Right renal cortex interstitium (tissue), 3 donors: ENCODE measurements around the gene SPACA9. TPM values are rescaled to one million over a fixed set of nuclear protein-coding genes. Genes with fewer than 3 reads are reported as not detected.

Source experiments
- DNase-seq, 3 donors: peaks; one replicate each; pipeline ENCODE4 v3.0.0-alpha.2; 2013; ENCODE audit warnings: low read depth in 3 of 3, low spot score in 2 of 3
- polyA plus RNA-seq, 3 donors: library from polyadenylated mRNA; unstranded; fragments of 120-200 nt; gene quantifications; one replicate each; pipeline ENCODE4 v1.2.1, GENCODE V29; 2013; ENCODE audit not compliant: insufficient read length in 3 of 3

Gene SPACA9
- polyA plus RNA-seq, 3 donors = 8.4 to 9.3 (median 9.3) TPM

DNA sequence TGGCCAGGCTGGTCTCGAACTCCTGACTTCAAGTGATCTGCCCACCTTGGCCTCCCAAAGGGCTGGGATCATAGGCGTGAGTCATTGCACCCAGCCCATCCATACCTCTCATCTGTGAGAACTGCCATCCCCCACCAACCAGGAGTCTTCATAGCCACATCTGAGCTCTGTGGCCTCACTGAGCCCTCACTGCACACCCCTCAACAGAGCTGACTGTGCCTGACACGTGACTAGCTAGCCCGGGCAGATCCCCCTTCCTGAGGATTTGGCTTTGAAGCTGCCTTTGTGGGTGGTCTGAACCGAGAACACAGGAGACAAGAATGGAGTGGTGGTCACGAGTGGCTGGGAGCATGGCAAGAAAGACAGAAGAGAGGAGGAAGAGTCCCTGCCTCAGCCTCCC, 16.2 kb upstream of the SPACA9 start:
- no peak for DNase-seq

DNA sequence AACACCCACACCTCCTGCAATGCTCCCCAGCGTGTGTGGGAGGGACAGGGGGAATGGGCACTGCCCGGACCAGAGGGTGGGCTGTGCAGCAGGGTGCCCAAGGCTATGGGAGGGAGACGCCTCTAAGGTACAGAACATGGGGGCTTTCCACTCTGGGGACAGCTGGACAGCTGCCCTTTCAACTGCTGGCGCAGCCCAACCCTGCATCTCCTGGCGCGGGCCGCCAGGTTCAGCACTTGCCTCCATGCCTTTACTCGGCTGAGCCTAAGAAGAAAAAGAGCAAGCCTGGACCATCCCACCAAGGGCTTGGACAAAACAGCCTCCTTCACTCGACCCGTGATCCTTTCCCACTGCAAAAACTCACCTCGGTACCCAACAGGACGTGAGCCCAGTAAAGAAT, 15.6 kb upstream of the SPACA9 start:
- no peak for DNase-seq

DNA sequence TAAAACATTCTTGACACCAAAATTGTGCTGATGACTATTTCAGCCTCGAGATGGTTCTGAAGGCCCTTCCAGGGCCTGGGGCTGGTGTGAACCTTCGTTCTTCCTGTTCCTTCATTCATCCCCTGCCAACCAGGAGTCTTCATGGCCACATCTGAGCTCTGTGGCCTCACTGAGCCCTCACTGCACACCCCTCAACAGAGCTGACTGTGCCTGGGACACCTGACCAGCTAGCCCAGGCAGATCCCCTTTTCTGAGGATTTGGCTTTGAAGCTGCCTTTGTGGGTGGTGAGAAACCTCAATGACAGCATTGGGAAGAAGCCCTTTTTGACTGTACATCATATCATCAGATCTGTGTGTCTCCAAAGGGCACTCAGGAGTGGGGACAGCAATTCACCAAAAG, 14.4 kb upstream of the SPACA9 start:
- DNase-seq = no peak

DNA sequence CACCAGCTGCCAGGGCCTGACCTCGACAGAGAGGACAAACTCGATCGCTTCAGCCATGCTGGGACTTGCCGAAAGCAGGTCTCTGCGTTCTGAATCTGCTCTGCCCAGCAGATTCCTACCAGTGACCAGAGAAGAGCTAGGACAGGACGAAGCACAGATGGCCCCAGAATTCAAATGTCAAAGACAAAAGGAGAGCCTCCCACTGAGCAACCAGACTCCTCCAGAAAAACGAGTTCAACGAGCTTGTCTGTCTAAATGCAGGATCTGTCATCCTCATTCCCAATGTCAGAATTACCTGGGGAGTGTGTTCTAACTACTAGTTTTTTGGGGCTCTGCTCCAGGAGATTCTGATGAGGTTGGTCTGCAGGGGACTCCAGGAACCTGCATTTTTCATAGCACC, 14.0 kb upstream of the SPACA9 start:
- no peak for DNase-seq

DNA sequence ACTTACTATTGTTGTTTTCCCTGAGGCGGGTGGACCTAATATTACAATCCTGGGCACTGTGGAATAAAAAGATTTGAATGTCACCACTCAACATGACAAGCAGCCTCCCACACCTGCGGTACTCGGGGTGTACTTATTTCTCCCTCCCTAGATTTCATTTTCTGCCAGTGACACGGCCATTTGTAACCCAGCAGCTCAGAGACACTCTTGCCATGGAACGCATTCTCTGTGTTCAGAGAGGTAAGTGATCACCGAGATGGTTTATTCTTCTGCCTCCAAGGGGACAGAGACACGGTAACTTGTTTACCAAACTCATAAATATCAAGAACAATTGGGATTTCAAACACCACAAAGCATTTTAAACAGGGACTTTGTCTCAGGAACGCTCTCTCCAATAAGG, 11.8 kb upstream of the SPACA9 start:
- DNase-seq = no peak

DNA sequence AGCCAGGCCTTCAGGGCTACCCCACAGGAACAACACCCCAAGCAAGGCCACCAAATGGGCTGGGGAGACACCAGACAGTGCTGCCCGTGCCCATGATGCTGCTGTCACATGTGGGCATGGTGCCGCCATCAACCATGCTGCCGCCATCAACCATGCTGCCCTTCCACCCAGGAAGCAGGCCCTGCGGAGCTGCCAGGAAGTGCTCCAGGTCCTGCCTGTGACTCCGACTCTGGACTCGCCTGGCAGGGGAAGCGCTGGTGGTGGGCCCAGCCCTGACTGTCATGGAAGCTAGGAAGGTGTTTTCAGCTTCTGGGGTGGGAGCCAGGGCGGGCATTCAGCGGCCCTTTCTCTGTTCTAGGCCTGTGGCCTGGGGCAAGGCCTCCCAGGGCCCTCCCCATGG, 9.4 kb upstream of the SPACA9 start:
- no peak for DNase-seq

DNA sequence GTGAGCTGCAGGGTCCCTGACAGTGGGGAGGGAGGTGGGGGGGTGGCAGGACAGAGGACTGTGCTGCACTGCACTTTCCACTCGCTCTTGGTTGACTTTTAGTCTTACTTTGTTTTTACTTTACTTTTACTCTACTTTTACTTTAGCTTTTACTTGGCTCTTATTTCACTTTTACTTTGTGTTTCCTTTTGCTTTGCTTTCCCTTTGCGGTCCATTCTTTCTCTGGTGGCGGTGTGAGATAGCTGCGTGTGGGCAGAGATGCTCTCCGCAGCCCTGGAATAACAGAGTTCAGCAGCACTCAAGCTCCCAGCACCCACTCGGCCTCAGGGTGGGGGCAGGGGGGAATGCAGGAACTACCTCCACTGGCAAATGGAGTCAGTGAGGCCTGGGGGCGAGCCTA, 5.3 kb upstream of the SPACA9 start:
- no peak for DNase-seq

DNA sequence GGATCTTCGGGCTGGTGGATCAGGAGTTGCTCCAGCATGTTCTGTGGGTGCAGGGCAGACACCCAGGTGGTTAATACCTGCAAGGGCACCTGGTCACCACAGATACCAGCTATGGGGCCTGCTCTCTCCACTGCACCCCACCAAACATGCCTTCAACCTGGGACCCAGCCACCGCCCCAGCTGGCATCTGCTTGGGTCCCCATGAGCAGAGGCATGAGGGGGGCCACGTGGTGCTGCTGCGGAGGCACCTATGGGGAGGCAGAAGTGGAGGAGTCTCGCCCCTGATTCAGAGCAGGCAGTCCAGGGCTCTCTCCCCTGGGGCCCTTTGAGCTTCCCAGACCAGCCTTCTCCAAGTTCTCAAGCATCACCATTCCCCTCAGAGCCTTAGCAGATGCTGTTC, 3.5 kb upstream of the SPACA9 start:
- DNase-seq = no peak

DNA sequence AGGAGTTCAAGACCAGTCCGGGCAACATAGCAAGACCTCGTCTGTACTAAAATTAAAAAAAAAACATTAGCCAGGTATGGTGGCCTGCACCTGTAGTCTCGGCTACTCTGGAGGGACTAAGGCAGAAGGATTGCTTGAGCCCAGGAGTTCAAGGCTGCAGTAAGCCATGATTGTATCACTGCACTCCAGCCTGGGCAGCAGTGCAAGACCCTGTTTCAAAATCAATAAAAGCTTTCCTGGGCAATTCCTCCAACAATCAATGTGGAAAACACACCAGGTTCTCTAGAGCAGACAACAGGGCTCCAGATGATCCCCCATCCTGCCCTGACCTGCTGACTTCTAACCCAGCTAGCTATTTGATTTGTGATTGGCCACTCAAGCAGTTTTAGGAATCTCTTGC, 1.8 kb upstream of the SPACA9 start:
- DNase-seq = no peak

DNA sequence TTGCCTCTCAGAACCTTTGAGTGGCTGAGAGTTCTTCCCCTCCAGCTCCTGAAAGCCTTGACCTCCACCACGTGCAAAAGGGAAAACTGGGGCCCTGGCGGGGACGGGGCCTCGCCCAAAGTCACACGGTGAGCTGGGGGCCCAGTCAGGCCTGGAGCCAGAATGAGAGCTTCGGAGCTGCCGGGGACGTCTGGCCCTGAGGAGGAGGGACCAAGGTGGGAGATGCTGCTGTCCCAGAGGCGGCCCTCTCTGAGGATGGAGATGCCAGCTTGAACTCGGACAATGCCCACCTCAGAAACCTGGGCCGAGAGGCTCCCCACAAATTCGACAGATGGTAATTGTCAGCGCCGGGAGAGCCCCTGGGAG, 1.3 kb upstream of the SPACA9 start:
- DNase-seq = no peak

DNA sequence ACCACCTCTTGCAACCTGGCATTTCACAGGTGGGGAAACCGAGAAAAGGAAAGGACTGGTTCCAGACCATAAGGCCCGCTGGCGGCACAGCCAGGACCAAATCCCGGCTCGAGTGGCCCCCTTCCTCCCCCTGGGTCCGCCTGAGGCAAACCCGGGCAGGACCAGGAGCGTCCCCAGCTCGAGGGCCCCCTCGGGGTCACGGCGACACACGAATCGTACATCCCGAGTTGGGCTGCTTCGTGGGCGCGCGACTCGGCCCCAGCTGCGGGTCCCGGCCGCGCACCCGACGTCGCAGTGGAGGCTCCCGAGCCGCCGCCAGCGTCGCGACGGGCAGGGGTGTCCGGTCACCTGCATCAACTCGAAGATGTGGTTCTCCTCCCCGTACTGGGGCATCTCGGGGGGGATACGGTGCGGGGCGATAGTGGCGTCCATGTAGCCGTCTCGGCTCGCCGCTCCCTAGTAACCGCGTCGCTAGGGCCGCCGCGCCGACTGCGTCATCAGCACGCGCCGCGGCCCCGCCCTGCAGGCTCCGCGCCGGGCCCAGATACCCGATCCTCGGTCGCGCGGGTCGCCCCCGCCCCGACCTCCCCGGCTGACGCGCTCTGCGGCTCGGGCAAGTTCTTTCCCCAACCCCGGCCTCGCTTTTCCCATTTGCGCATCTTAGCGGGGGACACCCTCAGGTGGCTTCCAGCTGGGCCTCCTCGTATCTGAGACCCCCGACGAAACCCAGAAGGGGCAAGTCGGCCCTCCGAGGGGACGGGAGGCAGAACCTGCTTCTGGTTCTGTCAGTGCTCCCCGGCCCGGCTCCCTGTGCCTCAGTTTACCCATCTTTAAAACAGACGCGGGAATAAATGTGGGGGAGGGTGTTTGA, 639 bp upstream of the SPACA9 start, which contains the start of gene AK8:
AK8 (minus strand) TSS at position 461 of the 871 bp plus-strand sequence; CDS start at position 432, 29 bp downstream.
- DNase-seq = peak; percentile 41 to 54 (median 47)

DNA sequence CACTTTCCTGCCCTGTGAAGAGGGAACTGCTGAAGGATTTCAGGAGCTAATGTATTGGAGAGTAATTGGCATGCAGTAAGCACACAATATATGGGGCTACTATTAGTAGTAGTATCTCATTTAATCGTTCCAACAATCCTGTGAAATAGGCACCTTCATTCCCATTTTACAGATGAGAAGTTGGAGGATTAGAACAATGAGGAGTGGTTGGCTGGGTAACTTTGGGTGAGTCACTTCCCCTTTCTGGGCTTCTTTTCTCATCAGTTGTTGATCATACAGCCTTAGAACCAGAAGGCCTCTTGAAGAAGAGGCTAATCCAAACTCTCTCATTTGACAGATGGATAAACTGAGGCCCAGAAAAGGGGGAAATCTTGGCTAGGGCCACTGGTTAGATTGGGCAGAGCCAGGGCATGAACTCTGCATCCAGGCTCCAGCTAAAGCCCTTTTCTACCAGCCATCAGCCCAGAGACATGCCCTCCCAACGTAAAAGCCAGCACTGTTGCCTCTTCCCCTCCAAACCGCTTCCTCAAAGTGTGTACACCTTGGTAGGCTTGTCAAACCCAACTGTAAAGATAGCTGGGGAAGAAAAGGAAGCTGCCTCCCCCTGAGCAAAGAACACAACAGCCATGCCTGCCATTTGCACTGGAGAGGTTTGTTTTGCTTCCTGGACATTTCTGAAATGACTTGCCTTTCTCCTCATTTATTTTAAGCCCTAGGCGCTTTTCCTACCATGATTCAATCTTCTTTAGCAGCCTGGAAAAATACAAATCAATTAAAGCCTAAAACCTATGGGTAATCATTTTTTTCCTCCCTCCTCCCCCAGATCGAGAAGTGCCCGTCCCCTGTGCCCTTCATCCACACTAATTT, 992 bp downstream of the SPACA9 start:
- no peak for DNase-seq

DNA sequence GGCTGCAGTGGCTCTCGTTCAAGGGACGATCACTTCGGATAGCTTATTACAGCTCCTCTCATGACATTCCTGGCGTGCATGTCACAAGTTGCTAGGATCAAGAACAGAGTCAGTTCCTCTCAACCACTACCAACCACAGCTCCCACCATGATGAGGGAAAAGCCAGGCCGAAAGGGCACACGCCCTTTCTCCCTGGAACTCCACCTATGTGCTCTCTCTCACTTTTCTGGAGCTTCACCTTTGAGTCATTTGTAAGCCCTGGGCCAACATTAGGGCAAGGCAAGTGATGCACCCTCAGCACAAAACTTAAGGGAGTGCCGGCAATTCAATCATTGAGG, 1.6 kb downstream of the SPACA9 start:
- no peak for DNase-seq

DNA sequence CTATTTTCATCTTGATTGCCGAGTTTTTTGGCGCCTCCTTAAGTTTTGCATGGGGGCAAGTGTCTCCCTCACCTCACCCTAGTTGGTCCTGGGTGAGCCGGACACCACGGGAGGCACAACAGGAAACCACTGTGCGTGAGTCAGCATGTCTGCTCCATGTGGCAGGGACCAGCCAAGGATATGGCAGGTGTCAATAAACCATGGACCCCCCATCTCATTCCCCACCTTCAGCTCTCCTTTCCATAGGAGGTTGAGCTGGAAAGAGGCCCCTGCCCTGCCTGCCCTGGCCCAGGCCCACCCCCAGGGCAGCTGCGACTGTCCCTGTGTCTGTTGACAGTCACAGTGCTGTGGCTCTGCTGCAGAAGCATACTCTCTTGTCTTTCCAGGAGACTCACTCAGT, 3.1 kb downstream of the SPACA9 start:
- DNase-seq = no peak

DNA sequence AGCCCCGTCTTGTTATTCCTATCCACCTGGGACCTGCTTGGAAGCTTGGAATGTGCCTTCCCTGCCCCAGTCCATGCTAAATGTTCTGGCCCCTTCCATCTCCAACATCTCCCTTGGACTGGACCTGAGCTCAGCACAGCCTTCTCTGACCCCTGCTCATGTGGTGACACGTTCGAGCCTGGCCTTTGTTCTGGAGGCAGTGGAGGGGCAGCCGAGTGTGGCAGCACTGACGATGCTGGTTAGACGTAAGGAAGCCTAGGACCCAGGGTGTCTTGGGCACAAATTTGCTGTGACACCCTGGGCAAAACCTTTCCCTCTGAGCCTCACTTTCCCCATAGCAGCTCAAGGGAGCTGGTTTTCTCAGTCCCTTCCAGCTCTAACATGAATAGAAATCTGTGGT, 3.9 kb downstream of the SPACA9 start:
- DNase-seq = no peak

DNA sequence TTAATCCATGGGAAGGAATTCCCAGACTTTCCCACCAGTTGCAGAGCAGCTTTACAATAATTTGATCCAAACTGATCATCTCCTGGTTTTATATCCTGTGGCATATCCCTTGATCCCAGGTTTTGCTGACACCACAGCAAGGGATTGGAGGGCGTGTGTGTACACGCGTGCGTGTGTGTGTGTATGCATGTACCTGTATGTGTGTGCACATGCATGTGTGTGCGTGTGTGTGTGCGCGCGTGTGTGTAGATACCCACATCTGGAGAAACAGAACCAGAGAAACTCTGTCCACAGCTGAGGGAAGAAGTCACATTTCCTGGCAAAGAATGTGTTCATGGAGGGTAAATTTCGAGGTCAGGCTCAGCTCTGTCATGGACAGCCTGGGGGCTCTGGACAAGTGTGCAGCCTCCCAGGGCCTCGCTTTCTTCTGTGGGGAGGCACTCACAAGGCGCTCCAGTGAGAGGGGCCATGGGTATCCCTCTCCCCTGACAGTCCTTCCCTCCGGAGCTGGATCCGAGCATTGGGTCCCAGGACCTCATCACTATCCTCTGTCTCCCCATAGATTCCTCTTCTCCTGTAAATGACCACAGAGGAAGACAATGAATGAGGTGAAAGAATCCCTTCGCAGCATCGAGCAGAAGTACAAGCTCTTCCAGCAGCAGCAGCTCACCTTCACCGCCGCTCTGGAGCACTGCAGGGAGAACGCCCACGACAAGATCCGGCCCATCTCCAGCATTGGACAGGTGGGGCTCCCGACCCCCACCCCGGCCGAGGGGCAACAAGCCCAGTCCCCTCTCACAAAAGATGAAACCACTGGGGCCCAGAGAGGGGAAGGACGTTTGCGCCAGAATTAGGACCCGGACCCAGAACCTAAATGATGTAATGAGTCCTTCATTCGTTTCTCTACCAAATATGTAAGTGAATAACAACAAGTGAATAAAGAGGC, 4.9 kb downstream of the SPACA9 start:
- DNase-seq = no peak

DNA sequence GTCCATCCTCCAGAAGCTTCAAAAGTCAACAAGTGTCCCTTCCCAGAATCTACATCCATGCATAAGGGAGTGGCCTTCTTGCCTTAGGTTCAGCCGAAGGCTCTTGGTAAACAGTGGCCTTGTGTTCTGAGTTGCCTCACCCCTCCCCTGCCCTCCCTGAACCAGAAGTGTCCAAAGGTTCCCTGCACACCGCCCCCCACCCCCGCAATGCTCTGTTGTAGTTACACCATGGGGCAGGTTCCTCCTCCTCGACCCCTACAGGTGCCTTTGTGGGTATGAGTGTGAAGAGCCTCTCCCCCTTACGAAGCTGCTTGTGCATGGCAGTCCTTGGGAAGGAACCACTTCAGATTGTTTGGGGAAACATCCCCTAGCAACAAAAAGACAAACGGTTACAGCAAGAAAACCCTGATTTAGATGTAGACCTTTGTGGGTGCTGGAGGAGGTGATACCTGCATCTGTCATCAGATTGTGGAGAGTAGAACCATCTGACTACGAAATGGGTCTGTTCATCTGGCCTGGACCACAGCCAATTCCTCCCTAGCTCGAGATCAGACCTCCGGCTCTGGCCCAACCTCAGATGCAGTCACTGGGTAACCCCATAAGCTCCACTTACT, 7.1 kb downstream of the SPACA9 start:
- no peak for DNase-seq

DNA sequence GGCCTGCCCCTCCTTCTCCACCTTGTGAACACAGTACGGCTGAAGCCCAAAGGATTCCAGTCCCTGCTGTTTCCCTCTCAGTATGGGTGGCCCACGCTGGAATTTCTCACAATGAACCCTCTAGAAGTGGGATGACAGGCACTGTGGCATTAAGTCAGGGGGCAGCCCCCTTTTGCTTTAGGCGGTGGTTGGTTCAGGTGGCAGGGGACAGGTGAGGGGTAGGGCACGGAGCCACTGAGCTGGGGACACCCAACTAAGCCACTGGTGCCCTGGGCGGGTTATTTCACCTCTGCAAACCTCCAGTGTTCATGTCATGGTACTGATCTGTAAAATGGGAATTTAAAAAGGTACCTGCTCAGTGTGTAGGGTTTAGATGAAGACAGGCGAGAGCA, 7.6 kb downstream of the SPACA9 start:
- no peak for DNase-seq

DNA sequence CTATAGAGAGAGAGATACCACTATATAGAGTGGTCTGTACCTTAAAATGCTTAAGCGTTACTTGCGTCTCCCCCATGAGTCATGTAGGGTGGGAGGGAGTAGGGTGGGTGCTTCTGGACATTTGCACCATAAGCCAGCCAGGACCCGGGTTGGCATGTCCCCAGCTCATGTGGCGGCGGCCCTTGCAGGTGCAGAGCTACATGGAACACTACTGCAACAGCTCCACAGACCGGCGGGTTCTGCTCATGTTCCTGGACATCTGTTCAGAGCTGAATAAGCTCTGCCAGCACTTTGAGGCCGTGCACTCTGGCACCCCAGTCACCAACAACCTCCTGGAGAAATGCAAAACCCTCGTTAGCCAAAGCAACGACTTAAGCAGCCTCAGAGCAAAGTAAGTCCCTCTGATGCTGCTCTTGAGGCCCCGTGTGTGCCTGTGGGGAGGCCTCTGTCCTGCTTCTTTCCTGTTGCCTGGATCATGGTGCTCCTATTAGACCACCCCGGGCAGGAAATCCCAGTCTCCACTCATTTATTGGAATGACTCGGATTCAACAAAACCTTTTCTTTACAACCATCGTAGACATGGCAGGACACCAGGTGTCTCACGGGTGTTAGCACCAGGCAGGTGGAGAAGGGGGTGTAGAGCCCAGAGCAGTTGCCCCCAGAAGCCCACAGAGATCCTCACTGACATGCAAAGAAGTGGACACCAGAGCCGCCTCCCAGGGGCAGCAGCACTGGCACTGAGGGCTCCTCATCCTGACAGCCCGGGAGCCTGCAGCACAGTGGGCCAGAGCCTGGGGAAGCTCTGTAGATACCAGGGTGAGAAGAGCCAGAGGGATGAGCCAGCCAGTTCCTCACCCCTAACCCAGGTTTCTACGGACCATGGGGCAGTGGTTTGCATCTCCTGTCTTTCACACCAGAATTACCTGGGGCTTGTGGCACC, 8.8 kb downstream of the SPACA9 start:
- DNase-seq = no peak
